Astrocyte of the spinal cord (primary cell): ENCODE measurements around the gene CALN1.
"Not testable (repeated sequence)": the region's sequence is repeated elsewhere in the genome, so short reads cannot be mapped to it uniquely, and the experiment has no call there.

Experiments
- DNase-seq: peaks from one replicate; pipeline ENCODE4 v3.0.0; 2011; ENCODE audit warnings: low read depth, low spot score
- H3K4me3 ChIP-seq: 2 replicates; pipeline ENCODE4 v1.5.1; 2011; ENCODE audit warnings: low read depth, mild to moderate bottlenecking, low read length, moderate library complexity
- in situ Hi-C: cut with HindIII; loops from 2 replicates; pipeline ENCODE4 v1.10.0; 2017; ENCODE audit warnings: low sequenced_read_pairs
- TF ChIP-seq, protein P1 (sequence below): IDR thresholded peaks from 2 replicates; pipeline ENCODE4 v1.5.1; 2012; ENCODE audit warnings: low read depth, mild to moderate bottlenecking, low read length, inconsistent platforms

The CALN1 gene

DNA sequence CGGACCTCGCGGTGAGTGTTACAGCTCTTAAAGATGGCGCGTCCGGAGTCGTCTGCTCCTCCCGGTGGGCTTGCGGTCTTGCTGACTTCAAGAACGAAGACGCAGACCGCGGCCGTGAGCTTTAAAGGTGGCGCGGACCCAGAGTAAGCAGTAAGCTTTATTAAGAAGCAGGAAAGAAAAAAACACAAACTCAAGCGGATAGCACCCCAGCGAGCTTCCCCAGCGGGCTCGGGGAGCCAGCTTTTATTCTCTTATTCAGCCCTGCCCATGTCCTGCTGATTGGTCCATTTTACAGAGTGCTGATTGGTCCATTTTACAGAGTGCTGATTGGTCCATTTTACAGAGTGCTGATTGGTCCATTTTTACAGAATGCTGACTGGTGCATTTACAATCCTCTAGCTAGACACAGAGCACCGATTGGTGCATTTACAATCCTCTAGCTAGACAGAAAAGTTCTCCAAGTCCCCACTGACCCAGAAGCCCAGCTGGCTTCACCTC is at the start of gene CALN1:
TSS of gene CALN1 (minus strand) at position 218 of the 498 bp plus-strand sequence.
- DNase-seq, H3K4me3 ChIP-seq, in situ Hi-C loops: not testable (repeated sequence)

DNA sequence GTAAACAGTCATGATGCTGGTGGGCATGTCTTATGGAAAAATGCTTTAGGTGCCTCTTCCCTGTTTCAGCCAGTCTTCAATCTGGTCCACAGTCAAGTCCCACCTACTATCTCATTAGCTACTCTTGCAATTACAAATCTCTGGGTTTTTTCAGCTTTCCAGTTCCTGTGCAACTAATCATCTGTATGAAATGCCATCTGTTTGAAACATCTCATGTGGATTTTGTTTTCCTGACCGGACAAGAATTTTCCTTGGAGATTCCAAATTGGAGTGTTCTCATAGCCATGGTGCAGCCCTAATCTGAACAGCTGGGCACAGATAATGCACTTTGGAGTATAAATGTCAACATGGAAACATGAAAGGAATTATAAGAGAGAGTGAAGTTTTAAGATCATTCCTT is 41.3 kb upstream of the CALN1 start:
- in situ Hi-C loops: no loop called here
- TF ChIP-seq, protein P1, sequence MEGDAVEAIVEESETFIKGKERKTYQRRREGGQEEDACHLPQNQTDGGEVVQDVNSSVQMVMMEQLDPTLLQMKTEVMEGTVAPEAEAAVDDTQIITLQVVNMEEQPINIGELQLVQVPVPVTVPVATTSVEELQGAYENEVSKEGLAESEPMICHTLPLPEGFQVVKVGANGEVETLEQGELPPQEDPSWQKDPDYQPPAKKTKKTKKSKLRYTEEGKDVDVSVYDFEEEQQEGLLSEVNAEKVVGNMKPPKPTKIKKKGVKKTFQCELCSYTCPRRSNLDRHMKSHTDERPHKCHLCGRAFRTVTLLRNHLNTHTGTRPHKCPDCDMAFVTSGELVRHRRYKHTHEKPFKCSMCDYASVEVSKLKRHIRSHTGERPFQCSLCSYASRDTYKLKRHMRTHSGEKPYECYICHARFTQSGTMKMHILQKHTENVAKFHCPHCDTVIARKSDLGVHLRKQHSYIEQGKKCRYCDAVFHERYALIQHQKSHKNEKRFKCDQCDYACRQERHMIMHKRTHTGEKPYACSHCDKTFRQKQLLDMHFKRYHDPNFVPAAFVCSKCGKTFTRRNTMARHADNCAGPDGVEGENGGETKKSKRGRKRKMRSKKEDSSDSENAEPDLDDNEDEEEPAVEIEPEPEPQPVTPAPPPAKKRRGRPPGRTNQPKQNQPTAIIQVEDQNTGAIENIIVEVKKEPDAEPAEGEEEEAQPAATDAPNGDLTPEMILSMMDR: no peak
- no peak overlapping the region for H3K4me3 ChIP-seq

DNA sequence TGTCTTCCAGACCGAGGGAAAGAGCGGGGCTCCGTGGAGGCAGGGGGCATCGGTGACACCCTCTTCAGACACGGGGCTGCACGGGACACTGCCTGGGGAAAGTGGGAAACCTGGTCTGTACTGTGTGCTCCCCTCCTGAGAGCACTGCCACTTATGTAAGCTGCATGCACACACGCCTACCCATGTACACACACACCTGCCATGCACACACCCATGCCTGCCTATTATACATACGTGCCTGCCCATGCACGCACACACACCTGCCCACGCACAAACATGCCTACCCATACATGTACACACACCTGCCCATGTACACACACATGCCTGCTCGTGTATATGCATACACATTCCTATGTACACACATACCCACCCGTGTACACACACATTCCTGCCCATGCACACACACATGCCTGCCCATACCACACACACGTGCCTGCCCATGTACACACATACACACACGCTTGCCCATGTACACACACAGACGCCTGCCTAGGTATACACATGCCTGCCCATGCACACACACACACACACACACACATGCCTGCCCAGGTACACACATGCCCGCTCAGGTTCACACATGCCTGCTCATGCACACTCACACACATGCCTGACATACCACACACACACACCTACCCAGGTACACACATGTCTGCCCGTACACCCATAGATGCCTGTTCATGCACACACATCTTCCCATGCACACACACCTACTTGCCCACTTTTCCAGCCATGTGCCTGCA is 35.5 kb upstream of the CALN1 start:
- in situ Hi-C loops: no loop called here
- no peak overlapping the region for H3K4me3 ChIP-seq
- TF ChIP-seq, protein P1: no peak
- no peak for DNase-seq

More for the DNA sequence above, 41.3 kb upstream of the CALN1 start:
- DNase-seq: no peak

DNA sequence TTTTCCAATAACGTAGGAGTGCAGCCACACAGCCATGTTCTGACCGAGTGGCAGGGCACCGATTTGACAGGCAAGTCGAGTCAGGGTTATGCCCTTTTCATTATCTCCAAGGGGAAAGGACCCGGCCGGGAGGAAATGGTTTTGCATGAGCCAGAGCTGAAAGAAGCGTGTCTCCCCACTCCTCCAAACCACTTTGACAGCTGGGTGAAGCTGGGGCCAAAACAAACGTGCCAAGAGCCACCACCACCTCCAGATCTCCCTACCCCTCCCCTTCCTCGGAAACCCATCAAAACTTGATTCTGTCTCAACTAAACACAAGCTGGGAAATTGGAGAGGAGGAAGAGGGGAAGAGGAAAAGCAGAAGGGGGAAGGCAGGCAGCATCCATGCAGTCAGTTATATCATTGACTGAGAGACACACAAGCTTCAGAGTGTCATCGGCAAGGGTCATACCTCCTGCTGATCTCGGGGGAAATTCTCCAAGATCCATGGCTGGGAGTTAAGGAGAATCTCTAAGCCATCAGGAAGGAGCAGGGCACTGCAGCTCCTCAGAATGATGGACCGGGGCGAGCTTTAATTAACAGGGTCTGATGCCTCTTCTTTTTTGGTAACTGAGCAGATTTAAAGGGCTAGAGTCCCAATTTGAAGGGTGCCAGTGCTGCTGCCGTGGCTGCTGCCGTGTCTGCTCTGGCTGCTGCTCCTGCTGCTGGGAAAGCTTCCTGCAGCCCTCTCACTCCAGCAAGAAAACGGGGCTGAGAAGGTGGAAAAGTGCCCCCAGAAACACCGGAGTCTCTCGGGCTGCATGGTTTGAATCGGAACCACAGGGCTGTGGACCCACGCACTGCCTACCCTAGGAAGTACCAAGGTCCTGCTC is 34.7 kb upstream of the CALN1 start:
- in situ Hi-C loops: no loop called here

DNA sequence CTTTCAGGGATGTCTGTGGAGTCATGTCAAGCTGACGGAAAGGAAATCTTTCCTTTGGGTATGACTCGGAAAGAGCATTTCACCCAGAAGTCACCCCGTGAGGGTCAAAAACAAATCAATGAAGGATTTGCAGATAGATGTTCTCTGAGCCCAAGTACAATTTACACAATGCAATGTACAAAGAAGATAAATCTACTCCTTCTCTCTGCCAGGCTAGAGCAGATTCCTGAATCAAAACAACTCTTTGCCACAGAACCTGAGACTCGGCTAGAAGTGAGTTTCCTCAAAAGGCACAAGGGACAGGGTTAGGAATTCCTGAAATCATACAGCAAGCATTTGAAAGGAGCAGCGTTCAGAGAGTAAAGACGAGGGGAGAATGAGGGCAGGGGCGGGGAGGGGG is 34.0 kb upstream of the CALN1 start:
- TF ChIP-seq, protein P1: no peak
- H3K4me3 ChIP-seq: no peak overlapping the region
- DNase-seq: no peak
- in situ Hi-C loops: no loop called here

More for the DNA sequence above, 34.7 kb upstream of the CALN1 start:
- H3K4me3 ChIP-seq: no peak overlapping the region
- no peak for DNase-seq
- TF ChIP-seq, protein P1: no peak

DNA sequence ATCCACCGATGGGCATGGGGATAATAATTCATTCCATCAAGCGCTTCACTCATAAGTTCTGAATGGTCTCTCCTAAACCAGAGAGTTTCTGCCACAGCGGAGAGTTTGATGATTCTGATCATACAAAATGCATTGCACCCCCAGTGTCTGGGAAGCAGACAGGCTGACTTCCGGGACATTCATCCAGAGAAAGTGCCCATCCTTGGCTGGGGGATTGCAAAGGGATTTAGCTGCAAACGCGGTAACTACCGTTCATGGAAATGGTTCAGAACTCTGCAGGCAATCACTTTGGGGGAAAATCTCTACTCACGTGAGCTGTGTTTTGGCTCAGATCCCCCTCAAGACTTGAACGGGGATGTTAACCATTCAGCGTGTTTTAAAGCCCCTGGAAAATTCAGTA is 33.4 kb upstream of the CALN1 start:
- TF ChIP-seq, protein P1: no peak
- no peak overlapping the region for H3K4me3 ChIP-seq
- in situ Hi-C loops: no loop called here
- no peak for DNase-seq

DNA sequence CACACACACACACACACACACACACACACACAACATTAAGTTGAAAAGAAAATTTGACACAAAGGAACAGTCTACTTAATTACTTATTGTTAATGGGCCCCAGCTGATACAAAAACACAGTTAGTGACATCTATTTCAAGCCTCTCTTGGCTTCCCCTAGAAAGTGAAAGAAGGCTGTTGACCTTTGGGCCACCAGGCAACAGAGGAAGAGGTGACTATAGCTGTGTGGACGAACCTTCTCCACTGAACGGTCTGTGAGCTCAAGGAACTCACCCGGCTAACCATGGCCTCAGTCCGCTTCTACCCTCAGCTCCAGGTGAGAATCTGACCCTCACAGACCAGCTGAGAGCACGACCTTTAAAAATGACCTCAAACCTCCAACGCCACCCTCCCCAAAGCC is 32.9 kb upstream of the CALN1 start:
- TF ChIP-seq, protein P1: no peak
- no peak for DNase-seq
- in situ Hi-C loops: no loop called here

More for the DNA sequence above, 32.9 kb upstream of the CALN1 start:
- no peak overlapping the region for H3K4me3 ChIP-seq
